Measurements from ENCODE around the gene ARV1. TPM values are rescaled to one million over a fixed set of nuclear protein-coding genes. Genes with fewer than 3 reads are reported as not detected.

ARV1 gene
- total RNA-seq, 1 experiment from 2014 or later: 8.0 TPM

- peaks cover 87% of the 10 kb centered on the region for H3K27me3 Mint-ChIP-seq (ENCODE audit: low read depth)
- DNase-seq: no peak
- Histone ChIP-seq H3K79me1 (ENCODE audit: insufficient read depth, low read depth, low read length, poor library complexity, severe bottlenecking) (no peaks in the 10 kb centered on the region), H2BK5ac (ENCODE audit: insufficient read length, low read length) (no peak overlapping the region), H4K91ac (ENCODE audit: insufficient read length, low read depth, low read length) (no peak overlapping the region), H3K23me2 (ENCODE audit: insufficient read length, low read depth, low read length, poor library complexity, severe bottlenecking) (no peaks in the 10 kb centered on the region), H3K9me3 (ENCODE audit: control insufficient read depth, low read depth, low read length) (peaks cover 8% of the 10 kb centered on the region), H3K9ac (ENCODE audit: extremely low read depth, insufficient read length, low read length) (no peak overlapping the region), H3K4ac (ENCODE audit: low read depth, low read length) (no peak overlapping the region), H4K8ac (replicated peaks; ENCODE audit: insufficient read length, low read depth, low read length) (no peak overlapping the region), H3K27me3 (ENCODE audit: insufficient read depth, low read length) (peaks cover 9% of the 10 kb centered on the region; the same call in 1 of the 2 replicates), H3T11ph (ENCODE audit: low read length) (no peak overlapping the region), H3K56ac (ENCODE audit: insufficient read length, low read depth, low read length) (no peak overlapping the region), H3K4me2 (ENCODE audit: insufficient read depth, insufficient read length, low read length) (no peak overlapping the region), H3K18ac (ENCODE audit: insufficient read length, low read depth, low read length) (no peak overlapping the region), H2BK20ac (ENCODE audit: low read depth, low read length, poor library complexity, severe bottlenecking) (no peak overlapping the region), H3K4me1 (ENCODE audit: insufficient read depth, low read length) (no peaks in the 10 kb centered on the region), H2BK120ac (ENCODE audit: low read depth, low read length, poor library complexity, severe bottlenecking) (no peak overlapping the region), H4K5ac (ENCODE audit: insufficient read length, low read depth, low read length) (no peak overlapping the region), H2AK5ac (ENCODE audit: insufficient read length, low read length) (no peak overlapping the region), H2AFZ (ENCODE audit: low read length) (no peak overlapping the region), H2BK15ac (ENCODE audit: low read depth, low read length) (no peak overlapping the region), H4K20me1 (ENCODE audit: control insufficient read depth, insufficient read depth, insufficient read length) (no peaks in the 10 kb centered on the region), H2BK12ac (ENCODE audit: insufficient read length, low read depth, low read length) (no peak overlapping the region), H3K79me2 (ENCODE audit: insufficient read depth, low read length) (no peaks in the 10 kb centered on the region), H3K14ac (ENCODE audit: insufficient read depth, low read length) (no peak overlapping the region), H3K23ac (ENCODE audit: insufficient read length, low read depth, low read length) (no peak overlapping the region), H3K27ac (ENCODE audit: insufficient read length, low read depth, low read length) (no peak overlapping the region)
- no peak overlapping the region; a peak in 1 of 5 replicates for H3K4me3 Mint-ChIP-seq
- no CpG with 5 or more reads among the region's 10 CpGs for WGBS (ENCODE audit: extremely low coverage, insufficient read length, low lambda C conversion rate)
- H3K4me1 Mint-ChIP-seq: peaks cover 0 to 6% of the 10 kb centered on the region in 2 experiments; a peak in 1 of 4 replicates
- no peak overlapping the region for H3K27ac Mint-ChIP-seq
- H3K36me3 Mint-ChIP-seq (ENCODE audit: insufficient read depth in 1 of 3, low read depth in 3 of 3): no peaks in the 10 kb centered on the region
- TF ChIP-seq CTCF (conservative IDR thresholded peaks at IDR 0.05): no peak
- H3K9me3 Mint-ChIP-seq: peaks cover 7 to 8% of the 10 kb centered on the region in 2 experiments; a peak in 3 of 5 replicates
Observed at GRCh38 chr1:231049121-231049979, 70.5 kb downstream of the ARV1 start.

Other genes starting within 250 kb of the ARV1 start
- 0.22 TPM in 1 of 2 replicates, not detected in the other for gene CAPN9, start 231.7 kb upstream of the ARV1 start, total RNA-seq (2021)
- 28.2 and 28.9 TPM in 2 replicates for gene C1orf198, start 110.6 kb upstream of the ARV1 start, total RNA-seq (2021)
- gene TTC13, start 233 bp upstream of the ARV1 start, total RNA-seq (2021): 7.6 and 8.6 TPM in 2 replicates
- 1.4 and 1.5 TPM in 2 replicates for gene FAM89A, start 61.2 kb downstream of the ARV1 start, total RNA-seq (2021)
- gene TRIM67, start 183.0 kb downstream of the ARV1 start, total RNA-seq (2021): not detected in 2 replicates